Measurements from ENCODE around the gene CCDC134. TPM values are rescaled to one million over a fixed set of nuclear protein-coding genes. Genes with fewer than 3 reads are reported as not detected.
A peak's percentile ranks its signal among the peaks of the same experiment; 100 is the strongest.

The CCDC134 gene
- total and polyA plus RNA-seq, 2 of the 13 experiments (the other 11 are each of a cell fraction or from before 2014, with no cell fraction given): 4.8 to 17.4 TPM

DNA sequence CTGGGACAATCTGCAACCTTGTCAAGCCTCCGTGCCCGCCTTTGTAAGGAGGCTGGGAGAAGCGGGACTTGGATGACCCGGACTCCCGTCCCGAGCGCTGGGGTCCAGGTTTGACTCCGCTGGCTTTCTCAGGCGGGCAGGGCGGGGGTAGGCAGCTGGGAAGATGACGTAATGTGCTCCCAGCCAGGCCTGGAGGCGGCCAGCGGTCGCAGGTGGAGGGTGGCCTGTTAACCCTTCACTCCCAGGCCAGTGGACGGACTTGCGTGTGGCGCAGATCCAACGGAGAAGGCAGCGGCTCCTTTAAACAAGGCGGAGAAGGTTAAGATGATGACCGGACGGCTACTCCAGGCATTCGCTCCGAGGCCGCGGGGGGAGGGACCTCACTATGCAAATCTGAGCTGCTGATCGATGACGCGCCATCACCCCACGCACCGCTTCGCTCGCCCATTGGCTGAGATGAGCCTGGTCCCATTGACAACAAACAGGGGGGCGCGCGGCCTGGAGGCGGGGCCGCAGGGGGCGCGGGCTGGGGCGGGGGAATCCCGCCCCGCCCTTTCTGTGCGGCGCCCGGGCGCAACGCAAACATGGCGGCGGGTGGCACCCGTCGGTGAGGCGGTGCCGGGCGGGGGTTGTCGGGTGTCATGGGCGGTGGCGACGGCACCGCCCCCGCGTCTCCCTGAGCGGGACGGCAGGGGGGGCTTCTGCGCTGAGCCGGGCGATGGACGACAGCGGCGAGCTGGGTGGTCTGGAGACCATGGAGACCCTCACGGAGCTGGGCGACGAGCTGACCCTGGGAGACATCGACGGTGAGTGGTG is 32.3 kb downstream of the CCDC134 start, which contains the start of gene SREBF2 (continued):
- TF ChIP-seq, protein P1, sequence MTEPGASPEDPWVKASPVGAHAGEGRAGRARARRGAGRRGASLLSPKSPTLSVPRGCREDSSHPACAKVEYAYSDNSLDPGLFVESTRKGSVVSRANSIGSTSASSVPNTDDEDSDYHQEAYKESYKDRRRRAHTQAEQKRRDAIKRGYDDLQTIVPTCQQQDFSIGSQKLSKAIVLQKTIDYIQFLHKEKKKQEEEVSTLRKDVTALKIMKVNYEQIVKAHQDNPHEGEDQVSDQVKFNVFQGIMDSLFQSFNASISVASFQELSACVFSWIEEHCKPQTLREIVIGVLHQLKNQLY (CRISPR knock-in tag; IDR thresholded peaks at IDR 0.05): 0 out of 2 replicates have a peak, but pooled peaks have one; percentile 28
- TF ChIP-seq REL (CRISPR knock-in tag; conservative IDR thresholded peaks at IDR 0.05) (peak; percentile 77; the same call in 1 of the 2 replicates), ZNF660 (CRISPR knock-in tag; IDR thresholded peaks at IDR 0.05; ENCODE audit: borderline replicate concordance, low read depth) (no peak), EED (CRISPR knock-in tag; IDR thresholded peaks at IDR 0.05) (peak; percentile 58; the same call in 1 of the 2 replicates), U2AF1 (optimal IDR thresholded peaks at IDR 0.05; ENCODE audit: low read depth, low read length) (peak; percentile 81), HDAC2 (CRISPR knock-in tag; IDR thresholded peaks at IDR 0.05) (peak; percentile 70), NR2C2 (CRISPR knock-in tag; IDR thresholded peaks at IDR 0.05; ENCODE audit: borderline replicate concordance) (peak; percentile 72; the same call in 1 of the 2 replicates), ZFP36L2 (CRISPR knock-in tag; IDR thresholded peaks at IDR 0.05) (0 out of 2 replicates have a peak, but pooled peaks have one; percentile 71), HHEX (CRISPR knock-in tag; IDR thresholded peaks at IDR 0.05) (no peak), THAP11 (CRISPR knock-in tag; IDR thresholded peaks at IDR 0.05) (peak; percentile 74), ZNF772 (CRISPR knock-in tag; IDR thresholded peaks at IDR 0.05) (peak; percentile 87), MTF1 (CRISPR knock-in tag; IDR thresholded peaks at IDR 0.05) (peak; percentile 9; the same call in 1 of the 2 replicates), LCORL (IDR thresholded peaks at IDR 0.05) (no peak), LCORL (CRISPR knock-in tag; IDR thresholded peaks at IDR 0.05) (peak; percentile 89), ISL2 (CRISPR knock-in tag; IDR thresholded peaks at IDR 0.05) (peak; percentile 29; the same call in 1 of the 2 replicates), CHCHD3 (CRISPR knock-in tag; IDR thresholded peaks at IDR 0.05) (no peak), SMAD1 (CRISPR knock-in tag; IDR thresholded peaks at IDR 0.05; ENCODE audit: borderline replicate concordance, low read depth) (0 out of 2 replicates have a peak, but pooled peaks have one; percentile 80), EEA1 (CRISPR knock-in tag; IDR thresholded peaks at IDR 0.05; ENCODE audit: borderline replicate concordance) (no peak)
- TF ChIP-seq, protein P2, sequence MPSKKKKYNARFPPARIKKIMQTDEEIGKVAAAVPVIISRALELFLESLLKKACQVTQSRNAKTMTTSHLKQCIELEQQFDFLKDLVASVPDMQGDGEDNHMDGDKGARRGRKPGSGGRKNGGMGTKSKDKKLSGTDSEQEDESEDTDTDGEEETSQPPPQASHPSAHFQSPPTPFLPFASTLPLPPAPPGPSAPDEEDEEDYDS (CRISPR knock-in tag; IDR thresholded peaks at IDR 0.05): peak; percentile 81
- TF ChIP-seq, protein P3, sequence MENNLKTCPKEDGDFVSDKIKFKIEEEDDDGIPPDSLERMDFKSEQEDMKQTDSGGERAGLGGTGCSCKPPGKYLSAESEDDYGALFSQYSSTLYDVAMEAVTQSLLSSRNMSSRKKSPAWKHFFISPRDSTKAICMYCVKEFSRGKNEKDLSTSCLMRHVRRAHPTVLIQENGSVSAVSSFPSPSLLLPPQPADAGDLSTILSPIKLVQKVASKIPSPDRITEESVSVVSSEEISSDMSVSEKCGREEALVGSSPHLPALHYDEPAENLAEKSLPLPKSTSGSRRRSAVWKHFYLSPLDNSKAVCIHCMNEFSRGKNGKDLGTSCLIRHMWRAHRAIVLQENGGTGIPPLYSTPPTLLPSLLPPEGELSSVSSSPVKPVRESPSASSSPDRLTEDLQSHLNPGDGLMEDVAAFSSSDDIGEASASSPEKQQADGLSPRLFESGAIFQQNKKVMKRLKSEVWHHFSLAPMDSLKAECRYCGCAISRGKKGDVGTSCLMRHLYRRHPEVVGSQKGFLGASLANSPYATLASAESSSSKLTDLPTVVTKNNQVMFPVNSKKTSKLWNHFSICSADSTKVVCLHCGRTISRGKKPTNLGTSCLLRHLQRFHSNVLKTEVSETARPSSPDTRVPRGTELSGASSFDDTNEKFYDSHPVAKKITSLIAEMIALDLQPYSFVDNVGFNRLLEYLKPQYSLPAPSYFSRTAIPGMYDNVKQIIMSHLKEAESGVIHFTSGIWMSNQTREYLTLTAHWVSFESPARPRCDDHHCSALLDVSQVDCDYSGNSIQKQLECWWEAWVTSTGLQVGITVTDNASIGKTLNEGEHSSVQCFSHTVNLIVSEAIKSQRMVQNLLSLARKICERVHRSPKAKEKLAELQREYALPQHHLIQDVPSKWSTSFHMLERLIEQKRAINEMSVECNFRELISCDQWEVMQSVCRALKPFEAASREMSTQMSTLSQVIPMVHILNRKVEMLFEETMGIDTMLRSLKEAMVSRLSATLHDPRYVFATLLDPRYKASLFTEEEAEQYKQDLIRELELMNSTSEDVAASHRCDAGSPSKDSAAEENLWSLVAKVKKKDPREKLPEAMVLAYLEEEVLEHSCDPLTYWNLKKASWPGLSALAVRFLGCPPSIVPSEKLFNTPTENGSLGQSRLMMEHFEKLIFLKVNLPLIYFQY (CRISPR knock-in tag; IDR thresholded peaks at IDR 0.05; ENCODE audit: borderline replicate concordance): peak; percentile 54
- TF ChIP-seq, protein P4, sequence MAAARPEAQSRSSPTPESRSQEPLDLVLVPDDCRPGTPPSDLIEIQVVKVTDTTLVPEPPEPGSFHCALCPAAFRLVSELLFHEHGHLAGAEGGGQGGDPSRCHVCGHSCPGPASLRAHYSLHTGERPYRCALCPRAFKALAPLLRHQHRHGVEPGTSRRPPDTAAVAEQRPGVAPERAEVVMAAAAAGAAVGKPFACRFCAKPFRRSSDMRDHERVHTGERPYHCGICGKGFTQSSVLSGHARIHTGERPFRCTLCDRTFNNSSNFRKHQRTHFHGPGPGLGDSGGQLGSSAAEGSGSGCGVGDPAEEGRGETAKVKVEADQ (CRISPR knock-in tag; IDR thresholded peaks at IDR 0.05; ENCODE audit: borderline replicate concordance): peak; percentile 50; the same call in 1 of the 2 replicates
- TF ChIP-seq, protein P5, sequence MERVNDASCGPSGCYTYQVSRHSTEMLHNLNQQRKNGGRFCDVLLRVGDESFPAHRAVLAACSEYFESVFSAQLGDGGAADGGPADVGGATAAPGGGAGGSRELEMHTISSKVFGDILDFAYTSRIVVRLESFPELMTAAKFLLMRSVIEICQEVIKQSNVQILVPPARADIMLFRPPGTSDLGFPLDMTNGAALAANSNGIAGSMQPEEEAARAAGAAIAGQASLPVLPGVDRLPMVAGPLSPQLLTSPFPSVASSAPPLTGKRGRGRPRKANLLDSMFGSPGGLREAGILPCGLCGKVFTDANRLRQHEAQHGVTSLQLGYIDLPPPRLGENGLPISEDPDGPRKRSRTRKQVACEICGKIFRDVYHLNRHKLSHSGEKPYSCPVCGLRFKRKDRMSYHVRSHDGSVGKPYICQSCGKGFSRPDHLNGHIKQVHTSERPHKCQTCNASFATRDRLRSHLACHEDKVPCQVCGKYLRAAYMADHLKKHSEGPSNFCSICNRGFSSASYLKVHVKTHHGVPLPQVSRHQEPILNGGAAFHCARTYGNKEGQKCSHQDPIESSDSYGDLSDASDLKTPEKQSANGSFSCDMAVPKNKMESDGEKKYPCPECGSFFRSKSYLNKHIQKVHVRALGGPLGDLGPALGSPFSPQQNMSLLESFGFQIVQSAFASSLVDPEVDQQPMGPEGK (CRISPR knock-in tag; IDR thresholded peaks at IDR 0.05): peak; percentile 77
